Testis (tissue), 2 donors: ENCODE results near the gene IFITM1.

Source experiments
- POLR2A ChIP-seq: fragments of 450-650 bp; IDR thresholded peaks from one replicate; pipeline ENCODE4 v1.6.1; 2017; ENCODE audit warnings: antibody characterized with exemption, mild to moderate bottlenecking, moderate library complexity
- TF ChIP-seq, protein P1 (sequence below), 3 experiments: fragments of 450-650 bp in 2 of 3; fragments of 200-600 bp in 1 of 3; sonication (generic) in 1 of 3; IDR thresholded peaks; one replicate each; pipeline ENCODE4 v1.5.1; 2016 to 2019; ENCODE audit warnings: antibody characterized with exemption in 3 of 3, mild to moderate bottlenecking in 2 of 3, moderate library complexity in 1 of 3

DNA sequence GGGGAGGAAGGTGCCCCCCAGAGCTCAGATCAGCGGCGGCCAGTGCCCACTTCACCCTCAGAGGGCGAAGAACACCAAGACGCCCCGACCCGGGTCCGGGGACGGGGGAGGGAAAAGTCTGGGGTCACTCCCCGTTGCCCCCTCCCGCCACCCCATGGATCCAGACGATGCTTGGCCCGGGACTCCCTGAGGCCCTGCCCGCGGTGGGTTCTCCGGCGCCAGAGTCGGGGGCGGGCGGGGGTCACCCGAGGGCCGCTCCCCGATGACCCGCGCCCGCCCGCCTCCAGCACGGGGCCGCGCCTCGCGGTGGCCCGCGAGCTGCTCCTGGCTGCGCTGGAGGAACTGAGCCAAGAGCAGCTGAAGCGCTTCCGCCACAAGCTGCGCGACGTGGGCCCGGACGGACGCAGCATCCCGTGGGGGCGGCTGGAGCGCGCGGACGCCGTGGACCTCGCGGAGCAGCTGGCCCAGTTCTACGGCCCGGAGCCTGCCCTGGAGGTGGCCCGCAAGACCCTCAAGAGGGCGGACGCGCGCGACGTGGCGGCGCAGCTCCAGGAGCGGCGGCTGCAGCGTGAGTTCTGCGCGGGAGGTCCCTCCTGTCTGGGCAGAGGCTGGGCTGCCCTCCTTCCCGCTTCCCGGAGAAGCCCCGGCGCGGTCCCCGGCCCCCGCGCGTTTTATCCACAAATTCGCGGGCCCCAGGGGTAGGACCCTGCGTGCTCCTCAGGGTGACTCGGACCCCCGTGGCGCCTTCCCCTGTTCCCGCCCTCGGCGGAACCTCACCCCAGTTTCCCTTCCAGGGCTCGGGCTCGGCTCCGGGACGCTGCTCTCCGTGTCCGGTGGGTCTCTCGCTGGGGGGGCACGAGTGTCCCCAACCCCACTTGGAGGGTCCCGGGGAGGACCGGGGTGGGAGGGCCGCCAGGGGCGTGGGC is 34.5 kb upstream of the IFITM1 start:
- TF ChIP-seq, protein P1, sequence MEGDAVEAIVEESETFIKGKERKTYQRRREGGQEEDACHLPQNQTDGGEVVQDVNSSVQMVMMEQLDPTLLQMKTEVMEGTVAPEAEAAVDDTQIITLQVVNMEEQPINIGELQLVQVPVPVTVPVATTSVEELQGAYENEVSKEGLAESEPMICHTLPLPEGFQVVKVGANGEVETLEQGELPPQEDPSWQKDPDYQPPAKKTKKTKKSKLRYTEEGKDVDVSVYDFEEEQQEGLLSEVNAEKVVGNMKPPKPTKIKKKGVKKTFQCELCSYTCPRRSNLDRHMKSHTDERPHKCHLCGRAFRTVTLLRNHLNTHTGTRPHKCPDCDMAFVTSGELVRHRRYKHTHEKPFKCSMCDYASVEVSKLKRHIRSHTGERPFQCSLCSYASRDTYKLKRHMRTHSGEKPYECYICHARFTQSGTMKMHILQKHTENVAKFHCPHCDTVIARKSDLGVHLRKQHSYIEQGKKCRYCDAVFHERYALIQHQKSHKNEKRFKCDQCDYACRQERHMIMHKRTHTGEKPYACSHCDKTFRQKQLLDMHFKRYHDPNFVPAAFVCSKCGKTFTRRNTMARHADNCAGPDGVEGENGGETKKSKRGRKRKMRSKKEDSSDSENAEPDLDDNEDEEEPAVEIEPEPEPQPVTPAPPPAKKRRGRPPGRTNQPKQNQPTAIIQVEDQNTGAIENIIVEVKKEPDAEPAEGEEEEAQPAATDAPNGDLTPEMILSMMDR (IDR thresholded peaks at IDR 0.05) = no peak
- no peak for TF ChIP-seq POLR2A
